CD4-positive, CD25-positive, alpha-beta regulatory T cell (primary cell): ENCODE data around the gene FBXL20. TPM values are rescaled to one million over a fixed set of nuclear protein-coding genes. Genes with fewer than 3 reads are reported as not detected.
A peak's percentile ranks its signal among the peaks of the same experiment; 100 is the strongest.
"Not testable (repeated sequence)": the region's sequence is repeated elsewhere in the genome, so short reads cannot be mapped to it uniquely, and the experiment has no call there.

Experiments used
- ATAC-seq, 2 donors: fragments of 150-1000 bp; cut with Tn5 transposase; one replicate each; pipeline ENCODE4 v1.10.0; 2021; ENCODE audit warnings: low read depth in 2 of 2, moderate number of reproducible peaks in 2 of 2, moderate library complexity in 1 of 2
- DNase-seq, 3 donors: peaks; one replicate each; pipeline versions ENCODE4 v3.0.0 to v3.0.0-alpha.2; 2012 to 2022; ENCODE audit warnings: mixed read lengths in 1 of 3
- H3K27ac ChIP-seq: one replicate; pipeline ENCODE4 v1.7.0; 2013; ENCODE audit warnings: mild to moderate bottlenecking, low read length; ENCODE audit not compliant: insufficient read depth, poor library complexity, severe bottlenecking
- H3K27me3 ChIP-seq: one replicate; pipeline ENCODE4 v1.7.0; 2013; ENCODE audit warnings: low read length; ENCODE audit not compliant: control insufficient read depth, insufficient read depth
- H3K36me3 ChIP-seq: one replicate; pipeline ENCODE4 v1.7.0; 2013; ENCODE audit warnings: mild to moderate bottlenecking, low read length, moderate library complexity; ENCODE audit not compliant: control insufficient read depth, insufficient read depth
- H3K4me1 ChIP-seq: 2 replicates; pipeline ENCODE4 v1.7.0; 2013; ENCODE audit warnings: mild to moderate bottlenecking, low read length; ENCODE audit not compliant: insufficient read depth, control insufficient read depth, poor library complexity, severe bottlenecking
- H3K4me3 ChIP-seq: one replicate; pipeline ENCODE4 v1.7.0; 2013; ENCODE audit warnings: low read depth, mild to moderate bottlenecking, low read length, moderate library complexity
- H3K9me3 ChIP-seq, 2 experiments: 1 replicate in 1 of 2; 2 replicates in 1 of 2; pipeline ENCODE4 v1.7.0; 2013; ENCODE audit warnings: low read length in 2 of 2, mild to moderate bottlenecking in 1 of 2, moderate library complexity in 1 of 2; ENCODE audit not compliant: control insufficient read depth in 2 of 2
- H3K27ac Mint-ChIP-seq, 3 donors: one replicate each; pipeline ENCODE4 v1.8.0; 2020 to 2022; ENCODE audit warnings: mild to moderate bottlenecking in 3 of 3, mixed read lengths in 3 of 3, moderate library complexity in 2 of 3
- H3K27me3 Mint-ChIP-seq: one replicate; pipeline ENCODE4 v1.8.0; 2022; ENCODE audit warnings: mild to moderate bottlenecking, mixed read lengths
- H3K36me3 Mint-ChIP-seq: one replicate; pipeline ENCODE4 v1.8.0; 2020; ENCODE audit warnings: mixed read lengths
- H3K4me1 Mint-ChIP-seq, 4 donors: one replicate each; pipeline ENCODE4 v1.8.0; 2020 to 2022; ENCODE audit warnings: mixed read lengths in 4 of 4, mild to moderate bottlenecking in 1 of 4
- H3K4me3 Mint-ChIP-seq, 4 donors: one replicate each; pipeline ENCODE4 v1.8.0; 2020 to 2022; ENCODE audit warnings: mild to moderate bottlenecking in 4 of 4, mixed read lengths in 4 of 4, moderate library complexity in 3 of 4
- H3K9me3 Mint-ChIP-seq, 7 donors: one replicate each; pipeline ENCODE4 v1.8.0; 2020 to 2022; ENCODE audit warnings: mixed read lengths in 7 of 7, mild to moderate bottlenecking in 3 of 7, moderate library complexity in 2 of 7
- polyA plus RNA-seq, 4 donors: library from polyadenylated mRNA; unstranded; fragments of 300-500 nt; fragmentation: Illumina TruSeq; gene quantifications; one replicate each; pipeline ENCODE4 v1.2.3, GENCODE V29; 2021
- total RNA-seq: library from RNA; stranded (reverse); gene quantifications from one replicate; pipeline ENCODE4 v1.2.3, GENCODE V29; 2022

The FBXL20 gene
- total and polyA plus RNA-seq, 5 donors from 2014 or later: 4.0 to 30.8 (median 5.5) TPM

DNA sequence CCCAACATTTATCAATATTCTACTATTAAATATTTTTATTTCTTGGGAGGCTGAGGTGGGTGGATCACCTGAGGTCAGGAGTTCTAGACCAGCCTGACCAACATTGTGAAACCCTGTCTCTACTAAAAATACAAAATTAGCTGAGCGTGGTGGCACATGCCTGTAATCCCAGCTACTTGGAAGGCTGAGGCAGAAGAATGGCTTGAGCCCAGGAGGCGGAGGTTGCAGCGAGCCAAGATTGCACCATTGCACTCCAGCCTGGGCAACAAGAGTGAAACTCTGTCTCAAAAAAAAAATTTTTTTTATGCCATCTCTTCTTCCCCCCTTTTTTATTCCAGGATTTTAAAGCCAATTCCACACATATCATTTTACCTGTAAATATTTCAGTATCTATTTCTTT lies 114.9 kb downstream of the FBXL20 start:
- H3K4me3 Mint-ChIP-seq, H3K36me3 Mint-ChIP-seq, H3K9me3 ChIP-seq, H3K27me3 Mint-ChIP-seq, H3K4me1 ChIP-seq, ATAC-seq, H3K9me3 Mint-ChIP-seq, H3K27ac Mint-ChIP-seq, DNase-seq, H3K27ac ChIP-seq, H3K4me1 Mint-ChIP-seq, H3K27me3 ChIP-seq, H3K4me3 ChIP-seq: not testable (repeated sequence)
- peaks cover 22% of the 10 kb centered on the region for H3K36me3 ChIP-seq

- no peaks in the 10 kb centered on the region for H3K9me3 Mint-ChIP-seq
- ATAC-seq (no peak), DNase-seq (no peak)
- H3K27me3 Mint-ChIP-seq: no peaks in the 10 kb centered on the region
- H3K36me3 Mint-ChIP-seq: peaks cover 4% of the 10 kb centered on the region
- no peaks in the 10 kb centered on the region for H3K9me3 ChIP-seq
- no peak overlapping the region for H3K4me3 ChIP-seq
- H3K36me3 ChIP-seq: peaks cover 32% of the 10 kb centered on the region
- H3K4me1 ChIP-seq: no peaks in the 10 kb centered on the region
- no peak overlapping the region for H3K27ac Mint-ChIP-seq
- no peak overlapping the region for H3K27ac ChIP-seq
- no peaks in the 10 kb centered on the region for H3K27me3 ChIP-seq
- no peak overlapping the region for H3K4me3 Mint-ChIP-seq
- peaks cover 0 to 3% (median 0%) of the 10 kb centered on the region in 4 donors for H3K4me1 Mint-ChIP-seq
Measured at GRCh38 chr17:39284685-39285084, 116.7 kb downstream of the FBXL20 start.

GRCh38 chr17:39283896-39284295 lies 117.5 kb downstream of the FBXL20 start:
- no peaks in the 10 kb centered on the region for H3K9me3 Mint-ChIP-seq
- Histone ChIP-seq H3K4me1 (no peaks in the 10 kb centered on the region), H3K27ac (no peak overlapping the region), H3K4me3 (no peak overlapping the region), H3K9me3 (no peaks in the 10 kb centered on the region), H3K27me3 (no peaks in the 10 kb centered on the region), H3K36me3 (peaks cover 28% of the 10 kb centered on the region)
- DNase-seq (no peak), ATAC-seq (no peak)
- H3K27me3 Mint-ChIP-seq: no peaks in the 10 kb centered on the region
- peaks cover 0 to 3% (median 0%) of the 10 kb centered on the region in 4 donors for H3K4me1 Mint-ChIP-seq
- peaks cover 4% of the 10 kb centered on the region for H3K36me3 Mint-ChIP-seq
- H3K4me3 Mint-ChIP-seq: no peak overlapping the region
- no peak overlapping the region for H3K27ac Mint-ChIP-seq

GRCh38 chr17:39283098-39283497 lies 118.3 kb downstream of the FBXL20 start:
- Histone ChIP-seq H3K4me1 (no peaks in the 10 kb centered on the region), H3K36me3 (peaks cover 31% of the 10 kb centered on the region), H3K27me3 (no peaks in the 10 kb centered on the region), H3K9me3 (no peaks in the 10 kb centered on the region), H3K27ac (no peak overlapping the region), H3K4me3 (no peak overlapping the region)
- Mint-ChIP-seq H3K27ac (peak overlapping the region in 1 of 3 donors; percentile 40), H3K4me3 (no peak overlapping the region), H3K36me3 (peaks cover under 1% of the 10 kb centered on the region), H3K4me1 (peaks cover 0 to 3% (median 0%) of the 10 kb centered on the region in 4 donors), H3K27me3 (no peaks in the 10 kb centered on the region), H3K9me3 (no peaks in the 10 kb centered on the region)
- DNase-seq (no peak), ATAC-seq (no peak)

- no peaks in the 10 kb centered on the region for H3K27me3 Mint-ChIP-seq
- no peak overlapping the region for H3K4me3 Mint-ChIP-seq
- no peak for ATAC-seq
- H3K27ac ChIP-seq: no peak overlapping the region
- H3K27ac Mint-ChIP-seq: no peak overlapping the region
- DNase-seq: no peak
- no peaks in the 10 kb centered on the region for H3K9me3 Mint-ChIP-seq
- no peaks in the 10 kb centered on the region for H3K4me1 ChIP-seq
- no peaks in the 10 kb centered on the region for H3K27me3 ChIP-seq
- peaks cover 31% of the 10 kb centered on the region for H3K36me3 ChIP-seq
- no peaks in the 10 kb centered on the region for H3K9me3 ChIP-seq
- peaks cover 0 to 5% (median 0%) of the 10 kb centered on the region in 4 donors for H3K4me1 Mint-ChIP-seq
- H3K4me3 ChIP-seq: no peak overlapping the region
- peaks cover 10% of the 10 kb centered on the region for H3K36me3 Mint-ChIP-seq
Measured at GRCh38 chr17:39281806-39282205, 119.6 kb downstream of the FBXL20 start.

- not testable (repeated sequence) for H3K4me3 ChIP-seq, H3K27me3 ChIP-seq, H3K9me3 Mint-ChIP-seq, H3K4me1 Mint-ChIP-seq, H3K4me1 ChIP-seq, DNase-seq, ATAC-seq, H3K9me3 ChIP-seq, H3K27me3 Mint-ChIP-seq, H3K27ac Mint-ChIP-seq, H3K4me3 Mint-ChIP-seq, H3K27ac ChIP-seq
- peaks cover 11% of the 10 kb centered on the region for H3K36me3 Mint-ChIP-seq
- H3K36me3 ChIP-seq: peaks cover 40% of the 10 kb centered on the region
Measured at GRCh38 chr17:39278246-39278645, 123.2 kb downstream of the FBXL20 start.

DNA sequence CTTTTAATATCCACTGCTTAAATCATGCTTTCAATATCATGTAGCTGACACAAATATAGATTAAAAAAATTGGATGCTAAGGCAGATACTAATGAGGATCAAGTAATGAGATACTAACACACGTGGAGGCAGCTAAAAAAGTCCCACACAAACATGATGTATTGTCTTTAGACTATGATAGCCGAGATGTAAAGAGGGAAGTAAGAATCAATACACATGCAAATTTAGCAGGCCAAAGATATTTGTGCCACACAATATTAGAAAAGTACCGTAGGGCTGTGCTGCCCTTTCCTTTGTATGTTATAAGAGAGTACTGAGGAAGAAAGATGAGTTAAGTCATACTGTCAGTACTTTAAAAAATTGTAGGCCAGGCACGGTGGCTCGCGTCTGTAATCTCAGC lies 124.3 kb downstream of the FBXL20 start:
- Mint-ChIP-seq H3K27me3 (no peaks in the 10 kb centered on the region), H3K27ac (no peak overlapping the region), H3K4me1 (peaks cover 0 to 3% (median 0%) of the 10 kb centered on the region in 4 donors), H3K4me3 (no peak overlapping the region), H3K9me3 (no peaks in the 10 kb centered on the region), H3K36me3 (peaks cover 14% of the 10 kb centered on the region)
- no peak overlapping the region for H3K4me3 ChIP-seq
- H3K36me3 ChIP-seq: peaks cover 39% of the 10 kb centered on the region
- DNase-seq (no peak), ATAC-seq (no peak)
- no peak overlapping the region for H3K27ac ChIP-seq
- no peaks in the 10 kb centered on the region for H3K4me1 ChIP-seq
- no peaks in the 10 kb centered on the region for H3K9me3 ChIP-seq
- no peaks in the 10 kb centered on the region for H3K27me3 ChIP-seq

GRCh38 chr17:39276113-39276512 lies 125.3 kb downstream of the FBXL20 start:
- H3K9me3 Mint-ChIP-seq: no peaks in the 10 kb centered on the region
- Histone ChIP-seq H3K27me3 (no peaks in the 10 kb centered on the region), H3K4me1 (no peaks in the 10 kb centered on the region), H3K4me3 (no peak overlapping the region), H3K36me3 (peaks cover 33% of the 10 kb centered on the region), H3K27ac (no peak overlapping the region), H3K9me3 (no peaks in the 10 kb centered on the region)
- peaks cover 14% of the 10 kb centered on the region for H3K36me3 Mint-ChIP-seq
- no peak overlapping the region for H3K4me3 Mint-ChIP-seq
- ATAC-seq (no peak), DNase-seq (no peak)
- H3K4me1 Mint-ChIP-seq: peaks cover 0 to 3% (median 0%) of the 10 kb centered on the region in 4 donors
- H3K27me3 Mint-ChIP-seq: no peaks in the 10 kb centered on the region
- no peak overlapping the region for H3K27ac Mint-ChIP-seq
